SH-SY5Y (cell line): ENCODE measurements around the gene WNT8A.

Experiments
- GATA2 ChIP-seq: IDR thresholded peaks from 2 replicates; pipeline ENCODE4 v1.6.1; 2011; ENCODE audit warnings: mild to moderate bottlenecking, low read depth, low read length
- GATA3 ChIP-seq: IDR thresholded peaks from 2 replicates; pipeline ENCODE4 v1.6.1; 2011; ENCODE audit warnings: low read depth, mild to moderate bottlenecking, low read length, moderate library complexity

Gene WNT8A

GRCh38 chr5:138105709-138106108 lies 21.9 kb downstream of the WNT8A start:
- no peak for TF ChIP-seq GATA2
- no peak for TF ChIP-seq GATA3

GRCh38 chr5:138107213-138107612 lies 23.4 kb downstream of the WNT8A start:
- TF ChIP-seq GATA3: no peak
- TF ChIP-seq GATA2: no peak

DNA sequence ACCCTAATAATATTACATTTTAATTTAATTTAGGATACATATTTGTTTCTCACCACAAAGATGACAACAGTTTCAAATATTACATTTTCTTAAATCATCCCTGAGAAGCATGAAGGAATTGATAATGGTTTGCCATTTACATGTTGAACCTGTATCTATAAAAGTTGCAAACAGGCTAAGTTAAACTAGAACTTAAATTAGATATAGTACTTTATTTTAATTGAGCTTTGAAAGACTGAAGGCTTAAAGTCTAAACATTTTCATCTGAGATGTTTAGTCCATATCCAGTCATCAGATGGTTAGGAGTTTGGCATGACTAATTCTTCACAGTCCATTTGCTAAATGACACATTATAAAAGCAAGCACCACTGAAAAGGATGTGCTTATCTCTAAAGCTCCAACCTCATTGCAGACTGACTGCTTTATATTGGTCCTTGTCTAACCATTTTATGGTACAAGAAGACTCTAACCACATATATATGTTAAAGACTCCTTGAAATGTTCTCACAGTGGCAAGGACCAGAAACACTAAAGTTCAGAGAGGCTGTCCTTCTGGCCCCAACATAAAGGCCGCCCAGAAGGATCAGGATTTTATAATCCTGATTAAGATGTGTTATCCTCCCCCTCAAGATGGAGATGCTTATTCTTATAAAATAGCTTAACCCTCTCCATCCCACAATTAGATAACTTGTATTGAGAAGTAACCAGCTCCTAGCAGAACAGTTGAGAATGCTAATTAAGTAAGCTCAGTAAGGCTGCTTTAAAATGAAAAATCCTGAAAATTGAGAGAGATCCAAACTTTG lies 25.8 kb downstream of the WNT8A start:
- no peak for TF ChIP-seq GATA3
- no peak for TF ChIP-seq GATA2

DNA sequence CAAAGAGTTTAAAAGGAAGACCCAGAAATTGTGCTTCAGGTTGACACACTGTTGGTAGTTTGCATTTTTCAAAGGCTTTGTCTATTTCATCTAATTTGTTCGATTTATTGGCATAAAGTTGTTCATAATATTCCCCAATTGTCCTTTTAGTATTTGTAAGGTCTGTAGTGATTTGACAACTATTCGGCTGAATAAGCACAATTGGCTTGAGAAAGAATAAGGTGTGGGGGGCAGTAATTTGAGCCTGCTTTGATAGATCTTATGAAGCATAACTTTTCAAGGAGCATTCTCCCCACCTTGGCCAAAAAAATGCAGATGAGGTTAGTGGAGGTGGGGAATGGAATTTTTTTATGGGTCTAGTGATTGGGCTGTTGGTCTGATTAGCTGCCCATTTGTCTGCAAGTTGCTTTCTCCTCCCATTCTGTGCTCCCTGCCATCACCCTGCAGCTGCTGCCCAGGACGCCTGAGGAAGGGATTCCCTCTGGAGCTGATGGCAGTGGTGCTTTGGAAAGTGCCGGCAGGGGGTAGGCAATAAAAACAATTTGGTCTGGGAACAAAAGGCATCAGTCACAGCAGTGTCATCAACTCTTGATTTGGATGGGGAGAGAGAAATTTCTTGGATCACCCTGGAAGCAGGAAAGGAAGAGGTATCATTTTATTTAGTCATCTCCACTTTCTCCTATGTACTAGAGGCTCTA lies 26.6 kb downstream of the WNT8A start:
- TF ChIP-seq GATA3: no peak
- TF ChIP-seq GATA2: no peak

DNA sequence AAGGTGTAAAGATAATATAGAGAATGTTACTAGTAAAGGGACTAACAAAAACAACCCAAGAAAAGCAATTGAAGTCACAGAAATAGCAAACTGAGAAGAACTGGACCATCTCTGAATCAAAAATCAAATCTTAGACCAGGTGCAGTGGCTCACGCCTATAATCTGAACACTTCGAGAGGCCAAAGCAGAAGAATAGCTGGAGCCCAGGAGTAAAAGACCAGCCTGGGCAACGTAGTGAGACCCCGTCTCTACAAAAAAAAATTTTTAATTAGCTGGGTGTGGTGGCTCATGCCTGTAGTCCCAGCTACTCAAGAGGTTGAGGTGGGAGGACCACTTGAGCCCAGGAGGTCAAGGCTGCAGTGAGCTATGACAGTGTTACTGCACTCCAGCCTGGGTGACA lies 27.3 kb downstream of the WNT8A start:
- TF ChIP-seq GATA2 (no peak), GATA3 (no peak)

- no peak for TF ChIP-seq GATA3
- no peak for TF ChIP-seq GATA2
These were observed 28.1 kb downstream of the WNT8A start for GRCh38 chr5:138111937-138112336.

- TF ChIP-seq GATA2: no peak
- no peak for TF ChIP-seq GATA3
These were observed 31.4 kb downstream of the WNT8A start for GRCh38 chr5:138115254-138115653.

GRCh38 chr5:138128334-138128733 lies 44.5 kb downstream of the WNT8A start:
- TF ChIP-seq GATA3: no peak
- no peak for TF ChIP-seq GATA2

GRCh38 chr5:138129347-138129746 lies 45.5 kb downstream of the WNT8A start:
- TF ChIP-seq GATA3 (no peak), GATA2 (no peak)

GRCh38 chr5:138132543-138132942 lies 48.7 kb downstream of the WNT8A start:
- TF ChIP-seq GATA2 (no peak), GATA3 (no peak)

DNA sequence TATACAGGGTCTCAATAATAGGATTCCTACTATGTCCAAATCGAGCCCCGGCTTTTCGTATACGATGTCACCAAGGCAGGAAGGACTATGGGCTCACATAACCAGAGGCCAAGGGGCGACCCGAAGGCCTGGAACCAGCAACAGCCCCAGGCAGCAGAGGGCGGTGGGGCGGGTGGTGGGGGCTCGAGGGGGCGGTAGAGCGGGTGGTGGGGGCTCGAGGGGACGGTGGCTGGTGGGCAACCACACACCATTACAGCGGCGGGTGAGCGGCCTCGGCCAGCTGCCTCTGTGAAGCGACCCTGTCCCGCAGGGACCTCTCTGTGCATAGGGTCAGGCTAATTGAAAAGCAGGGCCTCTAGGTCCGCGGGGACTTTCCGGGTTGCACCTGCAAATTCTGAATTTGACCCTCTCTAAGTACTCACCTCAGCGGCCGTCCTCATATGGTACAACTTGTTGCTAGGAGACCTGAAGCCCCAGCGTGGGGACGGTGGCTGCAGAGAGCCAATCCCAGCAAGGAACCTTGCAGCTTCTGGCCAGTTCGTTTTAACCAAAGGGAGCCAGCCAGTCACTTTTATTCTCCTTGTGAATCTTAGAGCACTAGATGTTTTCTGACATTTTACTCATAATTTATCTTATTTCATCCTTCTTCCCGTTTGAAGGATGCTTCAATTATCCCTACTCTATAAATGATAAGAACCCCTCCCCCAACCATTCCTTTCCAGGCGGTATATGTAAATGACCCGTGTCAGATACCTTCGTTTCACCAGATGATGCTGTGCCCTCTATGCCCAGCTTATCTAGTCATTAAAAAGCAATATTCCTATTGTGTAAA lies 55.3 kb downstream of the WNT8A start, which contains the start of gene NME5:
Gene NME5 (minus strand): TSS at position 480 of the 832 bp plus-strand sequence. CDS start 648 bp downstream, outside the sequence.
- TF ChIP-seq GATA2 (no peak), GATA3 (no peak)

- TF ChIP-seq GATA2 (no peak), GATA3 (no peak)
These were observed 55.9 kb downstream of the WNT8A start for GRCh38 chr5:138139781-138140090.

DNA sequence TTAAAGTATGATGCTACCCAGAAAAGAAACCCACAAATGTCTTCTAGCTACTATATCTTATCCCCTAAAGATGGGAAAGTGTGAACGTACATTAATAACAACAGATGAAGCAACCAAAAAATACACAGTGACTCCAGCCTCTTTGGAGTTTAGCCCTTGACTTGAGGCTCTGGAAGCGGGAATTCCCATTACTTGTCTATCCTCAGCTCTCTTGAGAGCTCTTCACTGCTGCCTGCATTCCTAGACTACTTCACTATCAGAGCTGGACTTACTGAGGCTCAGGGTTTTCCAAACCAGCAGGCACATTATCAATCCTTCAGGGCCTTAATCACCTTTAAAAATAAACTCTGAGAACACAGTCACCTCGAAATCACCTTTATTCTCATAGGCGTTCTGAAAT lies 56.4 kb downstream of the WNT8A start:
- TF ChIP-seq GATA3: no peak
- no peak for TF ChIP-seq GATA2
